IMR-90 (cell line): ENCODE results near the gene SLC25A21. TPM values are rescaled to one million over a fixed set of nuclear protein-coding genes. Genes with fewer than 3 reads are reported as not detected.
A peak's percentile ranks its signal among the peaks of the same experiment; 100 is the strongest.

ENCODE experiments used
- ATAC-seq: fragments of 200-7000 bp; cut with Tn5 transposase; 2 replicates; pipeline ENCODE4 v1.9.1; 2020; ENCODE audit warnings: low read depth, mild to moderate bottlenecking, moderate library complexity
- BruUV-seq: library from RNA; stranded (reverse); fragments of 400-500 nt; replicated peaks from 2 replicates; lab custom pipeline; 2021; lab: Mats Ljungman, UMichigan
- CTCF ChIA-PET: fragments of 300-600 bp; formaldehyde crosslinking; extraction: SDS; loops from one replicate; lab custom pipeline; 2021; ENCODE audit warnings: antibody characterized with exemption; lab: Yijun Ruan, JAX
- POLR2A ChIA-PET: fragments of 300-600 bp; sonication (Branson Sonifier 250); formaldehyde crosslinking; loops from one replicate; lab custom pipeline; 2022; ENCODE audit warnings: antibody characterized with exemption; ENCODE audit not compliant: unreplicated experiment; lab: Charles Lee
- DNase-seq: peaks from one replicate; pipeline ENCODE4 v3.0.0; 2013
- H2AFZ ChIP-seq: replicated peaks from 2 replicates; pipeline ENCODE3; 2013; ENCODE audit warnings: low read length, mild to moderate bottlenecking; ENCODE audit not compliant: poor library complexity
- H2AK5ac ChIP-seq: 2 replicates; pipeline ENCODE4 v1.6.1; 2013; ENCODE audit warnings: low read depth, low read length, inconsistent platforms
- H2AK9ac ChIP-seq: replicated peaks from 2 replicates; pipeline ENCODE3; 2013; ENCODE audit warnings: mild to moderate bottlenecking, low read depth, low read length, moderate library complexity; ENCODE audit not compliant: poor library complexity
- H2BK120ac ChIP-seq: 2 replicates; pipeline ENCODE4 v1.6.1; 2013; ENCODE audit warnings: low read depth, low read length, inconsistent platforms
- H2BK15ac ChIP-seq: 3 replicates; pipeline ENCODE4 v1.6.1; 2013; ENCODE audit warnings: low read depth, low read length, inconsistent platforms
- H2BK20ac ChIP-seq: 2 replicates; pipeline ENCODE4 v1.6.1; 2013; ENCODE audit warnings: low read depth, mild to moderate bottlenecking, inconsistent platforms, low read length, moderate library complexity
- H2BK5ac ChIP-seq: 2 replicates; pipeline ENCODE4 v1.6.1; 2013; ENCODE audit warnings: mild to moderate bottlenecking, low read depth, low read length, inconsistent platforms; ENCODE audit not compliant: poor library complexity, severe bottlenecking
- H3K14ac ChIP-seq: replicated peaks from 2 replicates; pipeline ENCODE4 v1.6.1; 2013; ENCODE audit warnings: low read depth, low read length, inconsistent platforms
- H3K18ac ChIP-seq: 2 replicates; pipeline ENCODE4 v1.6.1; 2013; ENCODE audit warnings: low read depth, low read length, control low read depth
- H3K23ac ChIP-seq: 2 replicates; pipeline ENCODE4 v1.6.1; 2013; ENCODE audit warnings: low read depth, low read length, inconsistent platforms
- H3K27ac ChIP-seq: 2 replicates; pipeline ENCODE4 v1.5.1; 2013; ENCODE audit warnings: mild to moderate bottlenecking, control low read depth, low read length; ENCODE audit not compliant: insufficient read depth
- H3K27me3 ChIP-seq: 2 replicates; pipeline ENCODE4 v1.6.1; 2013; ENCODE audit warnings: low read length; ENCODE audit not compliant: control insufficient read depth, insufficient read depth
- H3K36me3 ChIP-seq: 2 replicates; pipeline ENCODE4 v1.6.1; 2013; ENCODE audit warnings: low read length, mixed read lengths; ENCODE audit not compliant: control insufficient read depth, insufficient read depth
- H3K4ac ChIP-seq: 2 replicates; pipeline ENCODE4 v1.6.1; 2013; ENCODE audit warnings: low read depth, low read length, inconsistent platforms
- H3K4me1 ChIP-seq: 2 replicates; pipeline ENCODE4 v1.6.1; 2013; ENCODE audit warnings: low read length, mixed read lengths; ENCODE audit not compliant: control insufficient read depth, insufficient read depth
- H3K4me2 ChIP-seq: 2 replicates; pipeline ENCODE4 v1.6.1; 2013; ENCODE audit warnings: low read depth, mild to moderate bottlenecking, control low read depth, low read length, moderate library complexity
- H3K4me3 ChIP-seq: 2 replicates; pipeline ENCODE4 v1.5.1; 2013; ENCODE audit warnings: low read depth, mild to moderate bottlenecking, control low read depth, low read length, moderate library complexity; ENCODE audit not compliant: insufficient read depth
- H3K56ac ChIP-seq: 2 replicates; pipeline ENCODE4 v1.6.1; 2013; ENCODE audit warnings: low read length, inconsistent platforms; ENCODE audit not compliant: insufficient read depth; ENCODE audit errors: extremely low read depth
- H3K79me1 ChIP-seq, 2 experiments: 2 replicates each; pipeline ENCODE4 v1.6.1; 2013; ENCODE audit warnings: low read length in 2 of 2, inconsistent platforms in 1 of 2, low read depth in 1 of 2
- H3K9ac ChIP-seq: 2 replicates; pipeline ENCODE4 v1.6.1; 2013; ENCODE audit warnings: low read depth, low read length, control low read depth
- H3K9me1 ChIP-seq: 2 replicates; pipeline ENCODE4 v1.6.1; 2013; ENCODE audit warnings: low read length, inconsistent platforms; ENCODE audit not compliant: insufficient read depth
- H3K9me3 ChIP-seq: 2 replicates; pipeline ENCODE4 v1.6.1; 2013; ENCODE audit warnings: low read length; ENCODE audit not compliant: control insufficient read depth, insufficient read depth
- H4K20me1 ChIP-seq: 2 replicates; pipeline ENCODE4 v1.6.1; 2013; ENCODE audit warnings: low read length, inconsistent platforms; ENCODE audit not compliant: insufficient read depth
- H4K5ac ChIP-seq: 2 replicates; pipeline ENCODE4 v1.6.1; 2013; ENCODE audit warnings: mild to moderate bottlenecking, low read depth, low read length, control low read depth
- H4K8ac ChIP-seq, 2 experiments: 2 replicates each; pipeline ENCODE4 v1.6.1; 2013; ENCODE audit warnings: low read depth in 2 of 2, low read length in 2 of 2, control low read depth in 1 of 2, inconsistent platforms in 1 of 2
- H4K91ac ChIP-seq: 2 replicates; pipeline ENCODE4 v1.6.1; 2013; ENCODE audit warnings: low read depth, low read length, inconsistent platforms; ENCODE audit not compliant: insufficient read depth
- MXI1 ChIP-seq: IDR thresholded peaks from 2 replicates; pipeline ENCODE4 v1.6.1; 2012; ENCODE audit warnings: low read depth, mild to moderate bottlenecking, low read length, moderate library complexity, borderline replicate concordance
- NFE2L2 ChIP-seq: fragments of 150-350 bp; IDR thresholded peaks from 2 replicates; pipeline ENCODE4 v1.6.1; 2016; ENCODE audit warnings: low read depth, mild to moderate bottlenecking, low read length
- RCOR1 ChIP-seq: IDR thresholded peaks from 2 replicates; pipeline ENCODE4 v1.6.1; 2012; ENCODE audit warnings: mild to moderate bottlenecking, low read length, improper control_type of control experiment; ENCODE audit not compliant: insufficient replicate concordance
- USF2 ChIP-seq: fragments of 150-350 bp; IDR thresholded peaks from 2 replicates; pipeline ENCODE4 v1.6.1; 2017; ENCODE audit warnings: mild to moderate bottlenecking, antibody characterized with exemption, low read length, low read depth
- WGBS, 2 experiments: methylation state at CpG; one replicate each; pipeline versions ENCODE4 v1.1.5 to v1.1.7; 2013; ENCODE audit warnings: missing lambda C conversion rate in 2 of 2; ENCODE audit not compliant: insufficient read length in 1 of 2; ENCODE audit errors: extremely low coverage in 2 of 2; 5-methylcytosine and 5-hydroxymethylcytosine counted together
- dilution Hi-C: fragments of 300-500 bp; cut with HindIII; formaldehyde crosslinking; loops from one replicate; pipeline ENCODE4 v1.14.3; 2018; ENCODE audit warnings: low sequenced_read_pairs; ENCODE audit not compliant: unreplicated experiment
- in situ Hi-C: fragments of 300-500 bp; cut with MboI; formaldehyde crosslinking; loops from 3 replicates; pipeline ENCODE4 v1.14.3; 2019; ENCODE audit warnings: low sequenced_read_pairs, inconsistent platforms, mixed read lengths
- intact Hi-C: fragments of 100-400 bp; cut with micrococcal nuclease; formaldehyde crosslinking; loops from 2 replicates; pipeline ENCODE4 v1.10.0; 2022
- polyA plus RNA-seq, 3 experiments: library from polyadenylated mRNA; depleted of rRNA; stranded (reverse); fragments of >200 nt; gene quantifications; 2 replicates each; pipeline ENCODE4 v1.2.3, GENCODE V29; 2012; ENCODE audit warnings: low replicate concordance in 1 of 3
- total RNA-seq: library from RNA; depleted of rRNA; stranded (reverse); fragments of >200 nt; gene quantifications from 2 replicates; pipeline ENCODE4 v1.2.3, GENCODE V29; 2012

SLC25A21 gene
- total and polyA plus RNA-seq, 2 of the 4 experiments (the other 2 are of a cell fraction), result 0.62 to 0.90 TPM

- Histone ChIP-seq H3K27me3 (no peaks in the 10 kb centered on the region), H4K8ac (no peak overlapping the region; a peak in 1 of 4 replicates), H4K5ac (no peak overlapping the region), H2BK5ac (peak overlapping the region; percentile 42), H3K9ac (no peak overlapping the region), H3K18ac (peak overlapping the region; percentile 74; the same call in 1 of the 2 replicates), H2AFZ (peak overlapping the region; percentile 17), H4K91ac (peak overlapping the region; percentile 63), H4K20me1 (no peaks in the 10 kb centered on the region), H3K9me1 (peaks cover 12% of the 10 kb centered on the region), H2BK15ac (peak overlapping the region; percentile 98; the same call in 1 of the 3 replicates), H2BK20ac (peak overlapping the region; percentile 27), H3K14ac (peak overlapping the region; percentile 92), H3K4ac (peak overlapping the region; percentile 48), H3K4me2 (no peak overlapping the region; the same call in 1 of the 2 replicates), H3K56ac (no peak overlapping the region), H3K4me1 (peaks cover 12% of the 10 kb centered on the region), H2BK120ac (peak overlapping the region; percentile 56), H2AK5ac (peak overlapping the region; percentile 89), H3K36me3 (no peaks in the 10 kb centered on the region), H2AK9ac (peak overlapping the region; percentile 23), H3K23ac (0 out of 2 replicates have a peak overlapping the region, but pooled peaks have one; percentile 36), H3K79me1 (no peaks in the 10 kb centered on the region; a peak in 1 of 4 replicates), H3K27ac (no peak overlapping the region), H3K9me3 (no peaks in the 10 kb centered on the region), H3K4me3 (no peak overlapping the region)
- in situ Hi-C loops (no loop called here), intact Hi-C loops (no loop called here), dilution Hi-C loops (no loop called here)
- WGBS, 2 experiments, result no CpG with 5 or more reads among the region's 3 CpGs
- ATAC-seq (no peak), DNase-seq (peak; percentile 25)
- ChIA-PET CTCF (no interaction called here), POLR2A (no interaction called here)
- no TSS peak for BruUV-seq
- TF ChIP-seq MXI1, result no peak
- no peak for TF ChIP-seq RCOR1
- TF ChIP-seq NFE2L2, result no peak
- no peak for TF ChIP-seq USF2
Observed at GRCh38 chr14:36975834-36976233, 196.6 kb downstream of the SLC25A21 start.
